IPS-18a (cell line): ENCODE measurements around the gene SLC35E1.
A peak's percentile ranks its signal among the peaks of the same experiment; 100 is the strongest.

Experiments
- H3K27ac ChIP-seq: one replicate; pipeline ENCODE4 v1.5.1; 2013; ENCODE audit warnings: low read length
- H3K27me3 ChIP-seq: one replicate; pipeline ENCODE4 v1.6.1; 2013; ENCODE audit warnings: mild to moderate bottlenecking, low read length; ENCODE audit not compliant: control insufficient read depth, insufficient read depth
- H3K36me3 ChIP-seq: one replicate; pipeline ENCODE4 v1.6.1; 2013; ENCODE audit warnings: low read depth, low read length; ENCODE audit not compliant: control insufficient read depth
- H3K4me1 ChIP-seq: one replicate; pipeline ENCODE4 v1.6.1; 2013; ENCODE audit warnings: low read depth, low read length; ENCODE audit not compliant: control insufficient read depth
- H3K4me3 ChIP-seq: one replicate; pipeline ENCODE4 v1.5.1; 2013; ENCODE audit warnings: low read length
- H3K9ac ChIP-seq: one replicate; pipeline ENCODE4 v1.6.1; 2013; ENCODE audit warnings: mild to moderate bottlenecking, low read length, moderate library complexity
- H3K9me3 ChIP-seq: one replicate; pipeline ENCODE4 v1.6.1; 2013; ENCODE audit warnings: low read depth, low read length; ENCODE audit not compliant: control insufficient read depth

The SLC35E1 gene

GRCh38 chr19:16576690-16577530 lies 4.7 kb upstream of the SLC35E1 start:
- H3K9ac ChIP-seq, result no peak overlapping the region
- H3K36me3 ChIP-seq, result peaks cover 23% of the 10 kb centered on the region
- no peak overlapping the region for H3K27ac ChIP-seq
- no peaks in the 10 kb centered on the region for H3K9me3 ChIP-seq
- H3K27me3 ChIP-seq, result no peaks in the 10 kb centered on the region
- no peak overlapping the region for H3K4me3 ChIP-seq
- peaks cover 6% of the 10 kb centered on the region for H3K4me1 ChIP-seq

DNA sequence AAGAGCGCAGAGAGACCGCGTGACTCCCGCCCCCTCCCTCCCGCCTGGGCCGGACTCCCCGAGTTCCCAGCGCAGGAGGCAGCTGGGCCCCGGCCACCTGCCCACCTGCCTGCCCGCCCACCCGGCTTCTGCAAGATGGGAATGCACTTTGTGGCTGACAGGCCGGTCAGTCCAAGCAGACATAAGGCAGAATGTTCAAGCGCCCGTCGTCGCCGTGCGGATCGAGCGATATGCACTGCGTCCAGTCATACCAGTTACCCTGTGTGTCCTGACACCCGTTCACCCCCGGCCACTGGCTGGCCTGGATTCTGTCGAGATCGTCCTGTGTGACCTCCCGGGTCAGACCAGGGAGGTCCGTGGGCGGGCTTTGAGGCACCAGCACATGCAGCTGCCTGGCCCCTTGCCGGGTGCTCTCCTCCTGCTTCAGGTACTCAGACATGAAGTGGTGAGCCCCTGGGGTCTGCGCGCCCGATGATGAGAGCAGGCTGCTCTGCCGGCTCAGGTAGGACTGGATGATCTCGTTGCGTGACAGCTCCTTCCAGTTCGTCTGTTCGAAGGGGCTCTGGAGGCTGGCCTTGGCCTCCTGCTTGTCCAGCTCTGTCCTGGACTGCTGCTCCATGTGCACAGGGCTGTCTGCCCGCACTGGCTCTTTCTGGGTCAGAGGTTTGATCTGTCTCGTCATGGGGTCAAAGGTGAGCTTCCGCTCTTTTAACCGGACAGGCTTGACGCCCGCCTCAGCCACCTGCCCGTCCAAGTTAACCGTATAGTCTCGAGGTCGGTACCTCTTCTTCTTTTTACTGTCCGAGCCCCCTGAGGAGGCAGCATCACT lies 3.9 kb upstream of the SLC35E1 start:
- Histone ChIP-seq H3K9ac (no peak overlapping the region), H3K4me3 (no peak overlapping the region), H3K27ac (no peak overlapping the region), H3K4me1 (peaks cover 10% of the 10 kb centered on the region), H3K9me3 (no peaks in the 10 kb centered on the region), H3K36me3 (peaks cover 23% of the 10 kb centered on the region), H3K27me3 (no peaks in the 10 kb centered on the region)

DNA sequence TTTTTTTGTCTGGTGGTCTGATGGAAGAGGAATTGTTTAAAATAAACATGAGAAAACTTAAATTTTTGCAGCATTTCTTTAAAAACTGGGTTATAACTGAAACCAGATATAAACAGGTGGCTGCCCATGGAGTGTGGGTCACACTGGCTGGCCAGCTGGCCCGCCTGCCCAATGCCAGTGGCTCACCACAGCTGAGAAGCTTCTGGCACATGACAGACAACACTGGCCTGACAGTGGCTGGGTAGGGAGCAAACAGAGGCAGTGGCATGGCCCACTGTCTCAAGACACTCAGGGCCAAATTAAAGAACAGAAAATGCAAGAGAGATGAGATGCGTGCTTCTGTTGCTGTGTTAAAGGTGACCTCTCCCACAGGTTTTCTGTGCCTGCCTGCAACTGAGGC lies 3.1 kb upstream of the SLC35E1 start:
- Histone ChIP-seq H3K27ac (no peak overlapping the region), H3K9ac (no peak overlapping the region), H3K36me3 (peaks cover 23% of the 10 kb centered on the region), H3K27me3 (no peaks in the 10 kb centered on the region), H3K4me3 (no peak overlapping the region), H3K4me1 (peaks cover 11% of the 10 kb centered on the region), H3K9me3 (no peaks in the 10 kb centered on the region)

DNA sequence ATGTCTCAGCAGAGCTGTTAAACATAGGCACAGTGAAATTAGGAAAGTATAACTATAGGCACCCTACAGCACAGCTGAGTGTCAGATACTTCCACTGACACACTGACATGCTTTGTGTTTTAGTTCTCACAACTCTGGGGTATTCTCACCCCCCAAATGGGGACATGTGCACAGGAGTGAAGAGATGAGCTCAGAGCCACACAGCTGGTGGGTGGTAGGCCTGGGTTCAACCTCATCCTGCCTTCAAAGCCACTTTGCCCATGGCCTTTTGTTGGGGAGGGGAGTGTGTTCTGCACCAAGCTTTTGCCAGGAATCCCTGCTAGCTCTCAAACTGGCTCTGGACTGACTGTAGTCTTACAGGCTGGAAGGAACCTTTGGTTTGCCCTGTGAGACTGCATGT lies 1.7 kb upstream of the SLC35E1 start:
- H3K9me3 ChIP-seq, result no peaks in the 10 kb centered on the region
- peaks cover 11% of the 10 kb centered on the region for H3K4me1 ChIP-seq
- no peak overlapping the region for H3K27ac ChIP-seq
- no peak overlapping the region for H3K9ac ChIP-seq
- H3K27me3 ChIP-seq, result no peaks in the 10 kb centered on the region
- no peak overlapping the region for H3K4me3 ChIP-seq
- peaks cover 27% of the 10 kb centered on the region for H3K36me3 ChIP-seq

DNA sequence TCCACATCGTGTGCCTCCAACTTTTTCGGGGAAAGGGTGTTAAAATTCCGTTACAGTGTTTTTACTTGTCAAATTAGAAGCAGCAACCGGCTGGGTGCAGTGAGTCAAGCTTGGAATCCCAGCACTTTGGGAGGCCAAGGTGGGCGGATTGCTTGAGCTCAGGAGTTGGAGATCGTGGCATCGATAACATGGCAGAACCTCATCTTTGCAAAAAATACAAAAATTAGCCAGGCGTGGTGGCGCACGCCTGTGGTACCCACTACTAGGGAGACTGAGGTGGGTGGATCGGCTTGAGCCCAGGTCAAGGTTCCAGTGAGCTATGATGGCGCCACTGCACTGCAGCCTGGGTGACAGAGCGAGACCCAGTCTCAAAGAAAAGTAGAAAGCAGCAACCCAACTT lies 1.1 kb upstream of the SLC35E1 start:
- Histone ChIP-seq H3K36me3 (peaks cover 27% of the 10 kb centered on the region), H3K27me3 (no peaks in the 10 kb centered on the region), H3K27ac (no peak overlapping the region)

GRCh38 chr19:16571822-16572331 lies 338 bp downstream of the SLC35E1 start:
- Histone ChIP-seq H3K9me3 (no peaks in the 10 kb centered on the region), H3K27ac (no peak overlapping the region), H3K27me3 (no peaks in the 10 kb centered on the region), H3K9ac (peak overlapping the region; percentile 74), H3K4me3 (peak overlapping the region; percentile 89), H3K36me3 (peaks cover 31% of the 10 kb centered on the region), H3K4me1 (peaks cover 11% of the 10 kb centered on the region)

More for the DNA sequence above, 1.1 kb upstream of the SLC35E1 start:
- H3K9ac ChIP-seq, result peak overlapping the region; percentile 61
- H3K4me1 ChIP-seq, result peaks cover 11% of the 10 kb centered on the region
- peak overlapping the region; percentile 82 for H3K4me3 ChIP-seq
- H3K9me3 ChIP-seq, result no peaks in the 10 kb centered on the region

DNA sequence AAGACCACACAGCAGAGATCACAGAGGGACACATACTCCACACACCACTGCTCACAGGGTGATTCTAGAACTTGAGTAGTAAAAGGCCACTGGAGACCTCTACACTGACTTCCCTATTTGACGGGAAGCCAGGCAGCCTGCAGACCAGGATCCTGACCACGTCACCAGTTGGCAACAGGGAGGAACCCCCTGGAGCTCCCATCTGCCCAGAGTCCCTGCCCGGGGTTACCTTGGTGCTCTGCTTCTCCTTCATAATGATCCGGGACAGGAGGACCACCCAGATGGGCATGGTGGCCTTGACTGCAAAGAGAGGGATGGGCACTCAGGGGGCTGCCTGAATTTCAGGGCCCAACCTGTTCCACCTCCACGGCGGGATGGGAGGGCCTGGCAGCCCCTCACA lies 932 bp downstream of the SLC35E1 start:
- Histone ChIP-seq H3K27me3 (no peaks in the 10 kb centered on the region), H3K36me3 (peaks cover 35% of the 10 kb centered on the region), H3K4me1 (peaks cover 11% of the 10 kb centered on the region), H3K27ac (no peak overlapping the region), H3K4me3 (peak overlapping the region; percentile 89), H3K9ac (peak overlapping the region; percentile 74), H3K9me3 (no peaks in the 10 kb centered on the region)

- Histone ChIP-seq H3K9ac (no peak overlapping the region), H3K9me3 (no peaks in the 10 kb centered on the region), H3K27ac (no peak overlapping the region), H3K4me1 (peaks cover 11% of the 10 kb centered on the region), H3K27me3 (no peaks in the 10 kb centered on the region), H3K36me3 (peaks cover 29% of the 10 kb centered on the region), H3K4me3 (no peak overlapping the region)
Measured at GRCh38 chr19:16569609-16570320, 2.5 kb downstream of the SLC35E1 start.

- Histone ChIP-seq H3K4me1 (peaks cover 5% of the 10 kb centered on the region), H3K9me3 (no peaks in the 10 kb centered on the region), H3K9ac (no peak overlapping the region), H3K4me3 (no peak overlapping the region), H3K27ac (no peak overlapping the region), H3K27me3 (no peaks in the 10 kb centered on the region), H3K36me3 (peaks cover 45% of the 10 kb centered on the region)
Measured at GRCh38 chr19:16566702-16567101, 5.5 kb downstream of the SLC35E1 start.

DNA sequence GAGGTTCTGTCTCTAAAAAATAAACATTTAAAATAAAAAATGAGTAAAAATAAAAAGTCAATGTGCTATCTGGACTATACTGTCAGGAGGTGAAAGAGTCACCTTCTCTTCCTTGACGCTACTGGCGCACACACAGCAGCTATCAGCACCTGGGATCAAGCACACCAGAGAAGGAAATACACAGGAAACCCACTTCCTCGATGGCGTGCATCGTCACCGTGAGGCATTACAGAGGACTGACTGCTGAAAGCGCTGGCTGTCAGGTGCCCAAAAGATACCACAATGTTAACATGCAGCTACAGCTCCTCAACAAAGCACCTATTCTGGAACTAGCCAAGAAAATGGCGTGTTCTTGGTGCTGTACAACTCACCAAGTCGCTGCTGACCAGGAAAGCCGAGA lies 6.1 kb downstream of the SLC35E1 start:
- Histone ChIP-seq H3K9ac (no peak overlapping the region), H3K27ac (no peak overlapping the region), H3K4me3 (no peak overlapping the region), H3K27me3 (no peaks in the 10 kb centered on the region), H3K4me1 (peaks cover 2% of the 10 kb centered on the region), H3K9me3 (no peaks in the 10 kb centered on the region), H3K36me3 (peaks cover 50% of the 10 kb centered on the region)

- Histone ChIP-seq H3K27ac (no peak overlapping the region), H3K4me3 (no peak overlapping the region), H3K36me3 (peaks cover 47% of the 10 kb centered on the region), H3K9ac (no peak overlapping the region), H3K9me3 (no peaks in the 10 kb centered on the region), H3K27me3 (no peaks in the 10 kb centered on the region), H3K4me1 (no peaks in the 10 kb centered on the region)
Measured at GRCh38 chr19:16564842-16565241, 7.4 kb downstream of the SLC35E1 start.
